HepG2 (cell line): ENCODE results near the gene TPM1. TPM values are rescaled to one million over a fixed set of nuclear protein-coding genes. Genes with fewer than 3 reads are reported as not detected.

ENCODE experiments used
- ATAC-seq: fragments of 200-7000 bp; cut with Tn5 transposase; 3 replicates; pipeline ENCODE4 v1.9.1; 2020; ENCODE audit warnings: mild to moderate bottlenecking, moderate library complexity
- BruUV-seq: library from RNA; stranded (reverse); fragments of 400-500 nt; replicated peaks from 2 replicates; lab custom pipeline; 2021; lab: Mats Ljungman, UMichigan
- CTCF ChIA-PET: fragments of 300-600 bp; formaldehyde crosslinking; extraction: SDS; loops from one replicate; lab custom pipeline; 2021; ENCODE audit warnings: low total read pairs, inconsistent platforms, low intra/inter-chr PET ratio; lab: Yijun Ruan, JAX
- POLR2A ChIA-PET: fragments of 350-600 bp; sonication (Branson Sonifier 250); formaldehyde crosslinking; loops from one replicate; lab custom pipeline; 2020; ENCODE audit warnings: antibody characterized with exemption, inconsistent platforms; lab: Yijun Ruan, JAX
- DNase-seq: peaks from one replicate; pipeline ENCODE4 v3.0.0-alpha.2; 2015; ENCODE audit warnings: low spot score
- FAIRE-seq: peaks from 3 replicates; lab custom pipeline; 2011; peaks lifted over from hg19 to GRCh38; lab: Jason Lieb, UNC
- H2AFZ ChIP-seq: one replicate; pipeline ENCODE4 v1.6.1; 2011; ENCODE audit warnings: low read length, inconsistent platforms
- H3K27ac ChIP-seq: fragments of 300-600 bp; 3 replicates; pipeline ENCODE4 v1.8.0; 2011; ENCODE audit warnings: mixed run types, mild to moderate bottlenecking, mixed read lengths, low read length, inconsistent platforms; ENCODE audit not compliant: insufficient read depth; ENCODE audit errors: extremely low read length
- H3K27me3 ChIP-seq, 2 experiments: fragments of 200-600 bp in 1 of 2; 2 replicates in 1 of 2; 3 replicates in 1 of 2; pipeline versions ENCODE4 v1.6.0 to v1.8.0; 2011; ENCODE audit warnings: low read length in 2 of 2, mild to moderate bottlenecking in 2 of 2, moderate library complexity in 2 of 2, inconsistent platforms in 1 of 2; ENCODE audit not compliant: insufficient read depth in 2 of 2, control insufficient read depth in 1 of 2
- H3K36me3 ChIP-seq, 2 experiments: fragments of 200-600 bp in 1 of 2; replicated peaks in 1 of 2; 2 replicates in 1 of 2; 3 replicates in 1 of 2; pipeline versions ENCODE4 v1.5.1 to v1.8.0; 2011; ENCODE audit warnings: low read length in 2 of 2, inconsistent platforms in 1 of 2; ENCODE audit not compliant: insufficient read depth in 2 of 2, control insufficient read depth in 1 of 2
- H3K4me1 ChIP-seq: 2 replicates; pipeline ENCODE4 v1.5.1; 2012; ENCODE audit warnings: low read length, inconsistent platforms; ENCODE audit not compliant: insufficient read depth
- H3K4me2 ChIP-seq: 2 replicates; pipeline ENCODE4 v1.6.0; 2011; ENCODE audit warnings: low read depth, low read length, inconsistent platforms
- H3K4me3 ChIP-seq, 3 experiments: fragments of 200-600 bp in 1 of 3; sonication (generic), shearing (Covaris generic) in 1 of 3; replicated peaks in 1 of 3; 2 replicates each; pipeline ENCODE4 v1.5.1; 2011 to 2016; ENCODE audit warnings: low read length in 3 of 3, inconsistent platforms in 2 of 3, low read depth in 2 of 3, mild to moderate bottlenecking in 2 of 3, control low read depth in 1 of 3, mixed read lengths in 1 of 3; ENCODE audit not compliant: insufficient read depth in 1 of 3
- H3K79me2 ChIP-seq: one replicate; pipeline ENCODE4 v1.6.1; 2011; ENCODE audit warnings: low read length, inconsistent platforms; ENCODE audit not compliant: insufficient read depth
- H3K9ac ChIP-seq: 2 replicates; pipeline ENCODE4 v1.6.0; 2011; ENCODE audit warnings: mild to moderate bottlenecking, low read depth, low read length, inconsistent platforms; ENCODE audit not compliant: insufficient read depth
- H3K9me3 ChIP-seq: 2 replicates; pipeline ENCODE4 v1.5.1; 2012; ENCODE audit warnings: mild to moderate bottlenecking, low read length
- H4K20me1 ChIP-seq: 2 replicates; pipeline ENCODE4 v1.6.0; 2011; ENCODE audit warnings: inconsistent platforms, mild to moderate bottlenecking, low read length, moderate library complexity; ENCODE audit not compliant: insufficient read depth
- GATA4 ChIP-seq: sonication (generic); IDR thresholded peaks from 2 replicates; pipeline ENCODE4 v1.6.1; 2016; ENCODE audit warnings: antibody characterized with exemption, low read depth, borderline replicate concordance
- NFE2L2 ChIP-seq: fragments of 150-350 bp; IDR thresholded peaks from 2 replicates; pipeline ENCODE4 v1.6.1; 2014; ENCODE audit warnings: low read length
- PAWR ChIP-seq: sonication (generic); formaldehyde crosslinking; IDR thresholded peaks from 2 replicates; pipeline ENCODE4 v1.4.0; 2020; ENCODE audit warnings: missing genetic modification reagents, mild to moderate bottlenecking, borderline replicate concordance
- SALL1 ChIP-seq: sonication (generic); formaldehyde crosslinking; IDR thresholded peaks from 2 replicates; pipeline ENCODE4 v1.8.0; 2022; ENCODE audit warnings: mild to moderate bottlenecking, missing genetic modification reagents
- SOX5 ChIP-seq: IDR thresholded peaks from 2 replicates; pipeline ENCODE4 v1.6.1; 2016; ENCODE audit warnings: borderline replicate concordance
- ZNF768 ChIP-seq: sonication (generic); formaldehyde crosslinking; IDR thresholded peaks from 2 replicates; pipeline ENCODE4 v1.4.0; 2020; ENCODE audit warnings: missing genetic modification reagents
- WGBS: methylation state at CpG from one replicate; pipeline ENCODE4 v1.1.6; 2017; ENCODE audit warnings: low lambda C conversion rate; 5-methylcytosine and 5-hydroxymethylcytosine counted together
- in situ Hi-C: cut with HindIII; loops from 2 replicates; pipeline ENCODE4 v1.10.0; 2017; ENCODE audit warnings: low pct_unique_long_range_greater_than_20kb; ENCODE audit not compliant: extremely low pct_ligation_motif_present
- intact Hi-C: fragments of 100-400 bp; cut with micrococcal nuclease; formaldehyde crosslinking; loops from one replicate; pipeline ENCODE4 v1.10.0; 2022; ENCODE audit not compliant: unreplicated experiment
- polyA plus RNA-seq, 8 experiments: library from polyadenylated mRNA; depleted of rRNA in 3 of 8; stranded (reverse) in 7 of 8; unstranded in 1 of 8; fragments of >200 nt; fragmentation: Illumina TruSeq in 4 of 8; extraction: Trizol in 4 of 8; gene quantifications; 2 replicates each; pipeline versions ENCODE4 v1.2.1 to v1.2.3, GENCODE V29; 2011 to 2016; ENCODE audit warnings: low read depth in 4 of 8, missing spikeins in 1 of 8, mixed read lengths in 1 of 8; ENCODE audit not compliant: insufficient read depth in 1 of 8
- total RNA-seq, 5 experiments: library from RNA; depleted of rRNA; stranded (reverse); fragments of >200 nt; fragmentation: Illumina TruSeq; extraction: Trizol; gene quantifications; 2 replicates each; pipeline ENCODE4 v1.2.3, GENCODE V29; 2016; ENCODE audit warnings: low read depth in 1 of 5
- TF ChIP-seq, protein P1 (sequence below): sonication (generic); formaldehyde crosslinking; IDR thresholded peaks from 2 replicates; pipeline ENCODE4 v1.4.0; 2020; ENCODE audit warnings: missing genetic modification reagents

The TPM1 gene
- total and polyA plus RNA-seq, 2 of the 13 experiments (the other 11 are each of a cell fraction or from before 2014, with no cell fraction given): 98.9 to 109 TPM

DNA sequence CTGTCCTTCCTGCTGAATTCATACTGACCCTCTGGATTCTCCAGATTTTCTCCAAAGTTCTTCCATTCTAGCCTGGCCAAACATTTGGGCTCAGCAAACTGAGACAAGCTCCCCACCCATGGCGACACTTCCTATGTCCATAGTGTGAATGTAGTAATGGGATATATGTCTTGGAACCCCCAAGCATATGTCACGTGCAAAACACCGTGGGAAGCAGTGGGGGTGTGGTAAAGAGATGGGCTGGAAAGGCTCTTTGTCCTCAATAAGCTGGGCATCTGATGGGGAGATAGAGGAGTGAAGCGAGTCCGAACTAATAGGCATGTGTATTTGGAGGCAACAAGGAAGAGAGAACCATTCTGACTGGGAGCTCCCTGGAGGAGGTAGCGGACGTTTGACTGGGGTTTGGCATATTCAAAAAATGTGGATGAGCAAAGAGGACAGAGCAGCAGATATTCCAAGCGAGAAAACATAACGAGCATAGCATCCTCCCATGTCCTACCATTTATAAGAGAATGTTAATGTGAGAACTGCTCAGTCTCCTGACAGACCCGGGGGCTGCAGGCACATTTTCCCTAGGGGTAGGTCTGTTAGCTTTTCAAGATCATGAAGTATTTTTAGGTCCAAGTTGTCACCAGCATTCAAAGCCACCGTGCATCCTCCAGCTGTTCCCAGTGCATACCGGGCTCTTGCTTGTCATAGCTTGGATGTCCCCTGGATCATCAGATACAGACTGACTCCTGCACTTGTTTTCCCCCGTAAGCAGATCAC is 25.6 kb downstream of the TPM1 start:
- Histone ChIP-seq H3K27me3 (no peaks in the 10 kb centered on the region), H3K36me3 (peaks cover 14 to 57% of the 10 kb centered on the region in 2 experiments), H3K9me3 (no peaks in the 10 kb centered on the region), H4K20me1 (no peaks in the 10 kb centered on the region), H2AFZ (no peak overlapping the region), H3K9ac (no peak overlapping the region), H3K27ac (no peak overlapping the region), H3K4me3 (no peak overlapping the region), H3K79me2 (no peaks in the 10 kb centered on the region)
- ATAC-seq: no peak
- ChIA-PET POLR2A (no interaction called here), CTCF (no interaction called here)
- in situ Hi-C loops: no loop called here
- FAIRE-seq: no peak
- no peak for TF ChIP-seq SOX5 (CRISPR knock-in tag)
- no peak for TF ChIP-seq GATA4
- no peak for TF ChIP-seq SALL1 (CRISPR knock-in tag)
- no peak for TF ChIP-seq PAWR (CRISPR knock-in tag)
- TF ChIP-seq ZNF768 (CRISPR knock-in tag): no peak
- no peak for TF ChIP-seq NFE2L2
- TF ChIP-seq, protein P1, sequence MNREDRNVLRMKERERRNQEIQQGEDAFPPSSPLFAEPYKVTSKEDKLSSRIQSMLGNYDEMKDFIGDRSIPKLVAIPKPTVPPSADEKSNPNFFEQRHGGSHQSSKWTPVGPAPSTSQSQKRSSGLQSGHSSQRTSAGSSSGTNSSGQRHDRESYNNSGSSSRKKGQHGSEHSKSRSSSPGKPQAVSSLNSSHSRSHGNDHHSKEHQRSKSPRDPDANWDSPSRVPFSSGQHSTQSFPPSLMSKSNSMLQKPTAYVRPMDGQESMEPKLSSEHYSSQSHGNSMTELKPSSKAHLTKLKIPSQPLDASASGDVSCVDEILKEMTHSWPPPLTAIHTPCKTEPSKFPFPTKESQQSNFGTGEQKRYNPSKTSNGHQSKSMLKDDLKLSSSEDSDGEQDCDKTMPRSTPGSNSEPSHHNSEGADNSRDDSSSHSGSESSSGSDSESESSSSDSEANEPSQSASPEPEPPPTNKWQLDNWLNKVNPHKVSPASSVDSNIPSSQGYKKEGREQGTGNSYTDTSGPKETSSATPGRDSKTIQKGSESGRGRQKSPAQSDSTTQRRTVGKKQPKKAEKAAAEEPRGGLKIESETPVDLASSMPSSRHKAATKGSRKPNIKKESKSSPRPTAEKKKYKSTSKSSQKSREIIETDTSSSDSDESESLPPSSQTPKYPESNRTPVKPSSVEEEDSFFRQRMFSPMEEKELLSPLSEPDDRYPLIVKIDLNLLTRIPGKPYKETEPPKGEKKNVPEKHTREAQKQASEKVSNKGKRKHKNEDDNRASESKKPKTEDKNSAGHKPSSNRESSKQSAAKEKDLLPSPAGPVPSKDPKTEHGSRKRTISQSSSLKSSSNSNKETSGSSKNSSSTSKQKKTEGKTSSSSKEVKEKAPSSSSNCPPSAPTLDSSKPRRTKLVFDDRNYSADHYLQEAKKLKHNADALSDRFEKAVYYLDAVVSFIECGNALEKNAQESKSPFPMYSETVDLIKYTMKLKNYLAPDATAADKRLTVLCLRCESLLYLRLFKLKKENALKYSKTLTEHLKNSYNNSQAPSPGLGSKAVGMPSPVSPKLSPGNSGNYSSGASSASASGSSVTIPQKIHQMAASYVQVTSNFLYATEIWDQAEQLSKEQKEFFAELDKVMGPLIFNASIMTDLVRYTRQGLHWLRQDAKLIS: no peak
- TF ChIP-seq, all 625 proteins: peak for 0
- intact Hi-C loops: no loop called here
- 91% methylated on average over 13 of the region's 13 CpGs for WGBS
- no TSS peak for BruUV-seq
- Histone ChIP-seq H3K4me2 (no peak overlapping the region), H3K4me1 (no peaks in the 10 kb centered on the region)
- DNase-seq: no peak
